ENCODE results near the gene DEPDC1B. TPM values are rescaled to one million over a fixed set of nuclear protein-coding genes. Genes with fewer than 3 reads are reported as not detected.

Gene DEPDC1B
- total and polyA plus RNA-seq, 4 donors = 0.17 to 26.3 (median 0.52) TPM

DNA sequence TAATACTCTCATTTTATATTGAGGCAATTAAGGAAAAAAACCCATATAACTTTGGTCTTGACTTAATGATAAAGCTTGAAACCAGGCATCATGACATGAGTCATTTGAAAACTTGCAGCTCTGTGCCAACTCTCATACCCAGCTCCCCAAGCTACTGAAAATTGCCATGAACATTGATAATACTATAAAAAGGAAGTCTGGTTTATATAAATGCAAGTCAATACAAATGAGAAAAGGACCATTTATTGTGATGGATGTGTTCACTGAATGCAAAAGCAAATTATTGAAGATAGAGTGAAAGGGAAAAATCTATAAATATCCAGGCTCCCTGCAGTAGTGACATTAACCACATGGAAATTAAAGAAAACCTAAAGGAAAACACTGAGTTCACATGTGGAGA is 116.3 kb downstream of the DEPDC1B start:
- TF ChIP-seq YY1 (IDR thresholded peaks at IDR 0.05) (no peak), HNF4G (IDR thresholded peaks at IDR 0.05) (no peak), GABPA (IDR thresholded peaks at IDR 0.05 in 1 of 2, conservative IDR thresholded peaks at IDR 0.05 in 1 of 2) (no peak), SP1 (IDR thresholded peaks at IDR 0.05) (no peak), RXRA (IDR thresholded peaks at IDR 0.05) (no peak), HNF4A (conservative IDR thresholded peaks at IDR 0.05) (no peak), JUND (IDR thresholded peaks at IDR 0.05) (no peak), RAD21 (IDR thresholded peaks at IDR 0.05) (no peak), TAF1 (conservative IDR thresholded peaks at IDR 0.05) (no peak), EGR1 (IDR thresholded peaks at IDR 0.05; ENCODE audit: low read depth in 2 of 2) (no peak), NR2F2 (IDR thresholded peaks at IDR 0.05) (no peak)
- TF ChIP-seq, protein P1, sequence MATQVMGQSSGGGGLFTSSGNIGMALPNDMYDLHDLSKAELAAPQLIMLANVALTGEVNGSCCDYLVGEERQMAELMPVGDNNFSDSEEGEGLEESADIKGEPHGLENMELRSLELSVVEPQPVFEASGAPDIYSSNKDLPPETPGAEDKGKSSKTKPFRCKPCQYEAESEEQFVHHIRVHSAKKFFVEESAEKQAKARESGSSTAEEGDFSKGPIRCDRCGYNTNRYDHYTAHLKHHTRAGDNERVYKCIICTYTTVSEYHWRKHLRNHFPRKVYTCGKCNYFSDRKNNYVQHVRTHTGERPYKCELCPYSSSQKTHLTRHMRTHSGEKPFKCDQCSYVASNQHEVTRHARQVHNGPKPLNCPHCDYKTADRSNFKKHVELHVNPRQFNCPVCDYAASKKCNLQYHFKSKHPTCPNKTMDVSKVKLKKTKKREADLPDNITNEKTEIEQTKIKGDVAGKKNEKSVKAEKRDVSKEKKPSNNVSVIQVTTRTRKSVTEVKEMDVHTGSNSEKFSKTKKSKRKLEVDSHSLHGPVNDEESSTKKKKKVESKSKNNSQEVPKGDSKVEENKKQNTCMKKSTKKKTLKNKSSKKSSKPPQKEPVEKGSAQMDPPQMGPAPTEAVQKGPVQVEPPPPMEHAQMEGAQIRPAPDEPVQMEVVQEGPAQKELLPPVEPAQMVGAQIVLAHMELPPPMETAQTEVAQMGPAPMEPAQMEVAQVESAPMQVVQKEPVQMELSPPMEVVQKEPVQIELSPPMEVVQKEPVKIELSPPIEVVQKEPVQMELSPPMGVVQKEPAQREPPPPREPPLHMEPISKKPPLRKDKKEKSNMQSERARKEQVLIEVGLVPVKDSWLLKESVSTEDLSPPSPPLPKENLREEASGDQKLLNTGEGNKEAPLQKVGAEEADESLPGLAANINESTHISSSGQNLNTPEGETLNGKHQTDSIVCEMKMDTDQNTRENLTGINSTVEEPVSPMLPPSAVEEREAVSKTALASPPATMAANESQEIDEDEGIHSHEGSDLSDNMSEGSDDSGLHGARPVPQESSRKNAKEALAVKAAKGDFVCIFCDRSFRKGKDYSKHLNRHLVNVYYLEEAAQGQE (IDR thresholded peaks at IDR 0.05) = no peak
- TF ChIP-seq, protein P2, sequence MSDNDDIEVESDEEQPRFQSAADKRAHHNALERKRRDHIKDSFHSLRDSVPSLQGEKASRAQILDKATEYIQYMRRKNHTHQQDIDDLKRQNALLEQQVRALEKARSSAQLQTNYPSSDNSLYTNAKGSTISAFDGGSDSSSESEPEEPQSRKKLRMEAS (IDR thresholded peaks at IDR 0.05) = no peak
- TF ChIP-seq, protein P3, sequence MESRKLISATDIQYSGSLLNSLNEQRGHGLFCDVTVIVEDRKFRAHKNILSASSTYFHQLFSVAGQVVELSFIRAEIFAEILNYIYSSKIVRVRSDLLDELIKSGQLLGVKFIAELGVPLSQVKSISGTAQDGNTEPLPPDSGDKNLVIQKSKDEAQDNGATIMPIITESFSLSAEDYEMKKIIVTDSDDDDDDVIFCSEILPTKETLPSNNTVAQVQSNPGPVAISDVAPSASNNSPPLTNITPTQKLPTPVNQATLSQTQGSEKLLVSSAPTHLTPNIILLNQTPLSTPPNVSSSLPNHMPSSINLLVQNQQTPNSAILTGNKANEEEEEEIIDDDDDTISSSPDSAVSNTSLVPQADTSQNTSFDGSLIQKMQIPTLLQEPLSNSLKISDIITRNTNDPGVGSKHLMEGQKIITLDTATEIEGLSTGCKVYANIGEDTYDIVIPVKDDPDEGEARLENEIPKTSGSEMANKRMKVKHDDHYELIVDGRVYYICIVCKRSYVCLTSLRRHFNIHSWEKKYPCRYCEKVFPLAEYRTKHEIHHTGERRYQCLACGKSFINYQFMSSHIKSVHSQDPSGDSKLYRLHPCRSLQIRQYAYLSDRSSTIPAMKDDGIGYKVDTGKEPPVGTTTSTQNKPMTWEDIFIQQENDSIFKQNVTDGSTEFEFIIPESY (IDR thresholded peaks at IDR 0.05) = no peak
- TF ChIP-seq, protein P4, sequence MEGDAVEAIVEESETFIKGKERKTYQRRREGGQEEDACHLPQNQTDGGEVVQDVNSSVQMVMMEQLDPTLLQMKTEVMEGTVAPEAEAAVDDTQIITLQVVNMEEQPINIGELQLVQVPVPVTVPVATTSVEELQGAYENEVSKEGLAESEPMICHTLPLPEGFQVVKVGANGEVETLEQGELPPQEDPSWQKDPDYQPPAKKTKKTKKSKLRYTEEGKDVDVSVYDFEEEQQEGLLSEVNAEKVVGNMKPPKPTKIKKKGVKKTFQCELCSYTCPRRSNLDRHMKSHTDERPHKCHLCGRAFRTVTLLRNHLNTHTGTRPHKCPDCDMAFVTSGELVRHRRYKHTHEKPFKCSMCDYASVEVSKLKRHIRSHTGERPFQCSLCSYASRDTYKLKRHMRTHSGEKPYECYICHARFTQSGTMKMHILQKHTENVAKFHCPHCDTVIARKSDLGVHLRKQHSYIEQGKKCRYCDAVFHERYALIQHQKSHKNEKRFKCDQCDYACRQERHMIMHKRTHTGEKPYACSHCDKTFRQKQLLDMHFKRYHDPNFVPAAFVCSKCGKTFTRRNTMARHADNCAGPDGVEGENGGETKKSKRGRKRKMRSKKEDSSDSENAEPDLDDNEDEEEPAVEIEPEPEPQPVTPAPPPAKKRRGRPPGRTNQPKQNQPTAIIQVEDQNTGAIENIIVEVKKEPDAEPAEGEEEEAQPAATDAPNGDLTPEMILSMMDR (IDR thresholded peaks at IDR 0.05; ENCODE audit: low read depth, low read length, missing input control) = no peak
- TF ChIP-seq, protein P5, sequence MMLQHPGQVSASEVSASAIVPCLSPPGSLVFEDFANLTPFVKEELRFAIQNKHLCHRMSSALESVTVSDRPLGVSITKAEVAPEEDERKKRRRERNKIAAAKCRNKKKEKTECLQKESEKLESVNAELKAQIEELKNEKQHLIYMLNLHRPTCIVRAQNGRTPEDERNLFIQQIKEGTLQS (IDR thresholded peaks at IDR 0.05) = no peak
- Histone ChIP-seq H3K36me3 (ENCODE audit: control insufficient read depth in 4 of 4, insufficient read depth in 3 of 4, low read depth in 1 of 4, low read length in 3 of 4) (no peaks in the 10 kb centered on the region), H3K9me3 (ENCODE audit: control insufficient read depth in 4 of 4, low read length in 3 of 4) (peaks cover 0 to 2% (median 0%) of the 10 kb centered on the region in 4 donors), H3K4me3 (ENCODE audit: low read depth in 1 of 3, low read length in 3 of 3) (no peak overlapping the region), H3K9ac (ENCODE audit: low read depth in 1 of 2, low read length in 2 of 2) (no peak overlapping the region), H3K27ac (ENCODE audit: low read depth in 1 of 2, low read length in 2 of 2) (no peak overlapping the region), H3K4me1 (ENCODE audit: control insufficient read depth in 4 of 4, insufficient read depth in 4 of 4, low read length in 3 of 4) (no peaks in the 10 kb centered on the region), H3K27me3 (ENCODE audit: control insufficient read depth in 4 of 4, insufficient read depth in 4 of 4, low read length in 3 of 4) (no peaks in the 10 kb centered on the region)
- DNase-seq (ENCODE audit: low spot score) = no peak

DNA sequence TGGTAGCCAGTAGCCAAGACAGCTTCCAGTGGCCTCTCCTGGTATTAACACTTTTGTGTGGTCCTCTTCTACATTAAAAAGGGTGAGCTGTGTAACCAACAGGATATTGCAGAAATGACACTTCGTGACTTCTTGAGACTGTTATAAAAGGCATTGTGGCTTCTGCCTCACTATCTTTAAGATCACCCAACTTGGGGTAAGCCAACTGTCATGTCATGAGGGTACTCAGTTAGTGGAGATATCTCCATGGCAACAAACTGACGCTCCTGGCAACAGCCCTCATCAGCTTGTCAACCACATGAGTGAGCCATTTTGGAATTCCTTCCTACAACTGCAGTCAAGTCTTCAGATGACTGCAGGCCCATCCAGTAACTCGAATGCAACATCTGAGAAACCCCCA is 121.7 kb downstream of the DEPDC1B start:
- Histone ChIP-seq H3K4me3 (ENCODE audit: low read depth in 1 of 3, low read length in 3 of 3) (no peak overlapping the region), H3K36me3 (ENCODE audit: control insufficient read depth in 4 of 4, insufficient read depth in 3 of 4, low read depth in 1 of 4, low read length in 3 of 4) (no peaks in the 10 kb centered on the region), H3K27ac (ENCODE audit: low read depth in 1 of 2, low read length in 2 of 2) (no peak overlapping the region), H3K4me1 (ENCODE audit: control insufficient read depth in 4 of 4, insufficient read depth in 4 of 4, low read length in 3 of 4) (no peaks in the 10 kb centered on the region), H3K9me3 (ENCODE audit: control insufficient read depth in 4 of 4, low read length in 3 of 4) (peaks cover 0 to 2% (median 0%) of the 10 kb centered on the region in 4 donors), H3K9ac (ENCODE audit: low read depth in 1 of 2, low read length in 2 of 2) (no peak overlapping the region), H3K27me3 (ENCODE audit: control insufficient read depth in 4 of 4, insufficient read depth in 4 of 4, low read length in 3 of 4) (no peaks in the 10 kb centered on the region)
- WGBS = 84% methylated on average over 3 of the region's 3 CpGs
- TF ChIP-seq JUND (IDR thresholded peaks at IDR 0.05) = no peak
- no peak for TF ChIP-seq YY1 (IDR thresholded peaks at IDR 0.05)
- TF ChIP-seq HNF4A (conservative IDR thresholded peaks at IDR 0.05) = no peak
- no peak for DNase-seq (ENCODE audit: low spot score)
